PC-3 (cell line): ENCODE measurements around the gene NREP.

Experiments
- CTCF ChIP-seq: fragments of 300-600 bp; sonication (generic); conservative IDR thresholded peaks from 2 replicates; pipeline ENCODE4 v1.5.1; 2017; ENCODE audit warnings: antibody characterized with exemption, low read depth, mild to moderate bottlenecking, low read length
- EZH2 ChIP-seq: fragments of 300-600 bp; sonication (generic); IDR thresholded peaks from one replicate; pipeline ENCODE4 v1.6.1; 2017; ENCODE audit warnings: antibody characterized with exemption, mild to moderate bottlenecking, low read length; ENCODE audit not compliant: unreplicated experiment
- EZH2phosphoT487 ChIP-seq: fragments of 300-600 bp; sonication (generic); IDR thresholded peaks from 2 replicates; pipeline ENCODE4 v1.6.1; 2018; ENCODE audit warnings: mild to moderate bottlenecking, antibody characterized with exemption, low read length, borderline replicate concordance

GRCh38 chr5:111680737-111681413, 76.1 kb downstream of the NREP start:
- TF ChIP-seq EZH2phosphoT487: no peak
- no peak for TF ChIP-seq CTCF
- TF ChIP-seq EZH2: no peak
